DND-41 (cell line): ENCODE measurements around the gene ITGB2.
A peak's percentile ranks its signal among the peaks of the same experiment; 100 is the strongest.

ENCODE experiments used
- ATAC-seq: fragments of 200-7000 bp; cut with Tn5 transposase; 3 replicates; pipeline ENCODE4 v1.9.1; 2021; ENCODE audit warnings: low read depth; ENCODE audit not compliant: insufficient read depth
- DNase-seq: peaks from one replicate; pipeline ENCODE4 v3.0.0-alpha.2; 2020
- H2AFZ ChIP-seq: 2 replicates; pipeline ENCODE4 v1.6.0; 2012; ENCODE audit warnings: low read depth, low read length
- H3K27ac ChIP-seq: 2 replicates; pipeline ENCODE4 v1.5.1; 2012; ENCODE audit warnings: low read length, inconsistent platforms
- H3K27me3 ChIP-seq: fragments of 200-600 bp; sonication (generic); 2 replicates; pipeline ENCODE4 v1.6.0; 2012; ENCODE audit warnings: low read length, mild to moderate bottlenecking, inconsistent platforms; ENCODE audit not compliant: insufficient read depth, poor library complexity
- H3K36me3 ChIP-seq: 2 replicates; pipeline ENCODE4 v1.5.1; 2012; ENCODE audit warnings: low read length, inconsistent platforms; ENCODE audit not compliant: insufficient read depth
- H3K4me1 ChIP-seq: 2 replicates; pipeline ENCODE4 v1.5.1; 2012; ENCODE audit warnings: mild to moderate bottlenecking, low read length; ENCODE audit not compliant: insufficient read depth
- H3K4me2 ChIP-seq: 2 replicates; pipeline ENCODE4 v1.6.0; 2012; ENCODE audit warnings: mild to moderate bottlenecking, moderate library complexity, low read length, inconsistent platforms; ENCODE audit not compliant: insufficient read depth
- H3K4me3 ChIP-seq, 2 experiments: fragments of 200-600 bp in 1 of 2; shearing (Covaris generic) in 1 of 2; 2 replicates each; pipeline ENCODE4 v1.5.1; 2012 to 2016; ENCODE audit warnings: inconsistent platforms in 2 of 2, low read length in 2 of 2, mild to moderate bottlenecking in 2 of 2, low read depth in 1 of 2, moderate library complexity in 1 of 2
- H3K79me2 ChIP-seq: 2 replicates; pipeline ENCODE4 v1.6.0; 2012; ENCODE audit warnings: low read length, inconsistent platforms; ENCODE audit not compliant: insufficient read depth
- H3K9ac ChIP-seq: 2 replicates; pipeline ENCODE4 v1.6.0; 2012; ENCODE audit warnings: low read depth, mild to moderate bottlenecking, inconsistent platforms, low read length, moderate library complexity
- H3K9me3 ChIP-seq: 2 replicates; pipeline ENCODE4 v1.5.1; 2012; ENCODE audit warnings: low read length, moderate library complexity, mild to moderate bottlenecking, inconsistent platforms; ENCODE audit not compliant: insufficient read depth, severe bottlenecking
- H4K20me1 ChIP-seq: 2 replicates; pipeline ENCODE4 v1.6.0; 2012; ENCODE audit warnings: low read length; ENCODE audit not compliant: insufficient read depth
- CTCF ChIP-seq: IDR thresholded peaks from 2 replicates; pipeline ENCODE4 v1.5.1; 2012; ENCODE audit warnings: borderline replicate concordance, low read length, moderate library complexity, mild to moderate bottlenecking; ENCODE audit not compliant: poor library complexity, severe bottlenecking; ENCODE audit errors: extremely low read depth
- EZH2 ChIP-seq: IDR thresholded peaks from 3 replicates; pipeline ENCODE4 v1.6.1; 2012; ENCODE audit warnings: borderline replicate concordance, low read depth, mild to moderate bottlenecking, moderate library complexity, low read length, inconsistent platforms; ENCODE audit not compliant: severe bottlenecking

The ITGB2 gene

GRCh38 chr21:44909719-44910118 lies 11.0 kb downstream of the ITGB2 start:
- H3K4me3 ChIP-seq = no peak overlapping the region
- peak overlapping the region; percentile 97 for H3K27ac ChIP-seq
- H3K36me3 ChIP-seq = peaks cover 55% of the 10 kb centered on the region
- H3K79me2 ChIP-seq = peaks cover 37% of the 10 kb centered on the region
- no peak for TF ChIP-seq CTCF
- no peak for TF ChIP-seq EZH2
- no peak overlapping the region for H3K9ac ChIP-seq
- no peak for ATAC-seq
- DNase-seq = no peak
- H4K20me1 ChIP-seq = peaks cover 20% of the 10 kb centered on the region
- H3K4me2 ChIP-seq = no peak overlapping the region
- peaks cover 46% of the 10 kb centered on the region for H3K4me1 ChIP-seq
- no peak overlapping the region for H2AFZ ChIP-seq
- H3K9me3 ChIP-seq = no peaks in the 10 kb centered on the region
- H3K27me3 ChIP-seq = no peaks in the 10 kb centered on the region

GRCh38 chr21:44908908-44909307 lies 11.8 kb downstream of the ITGB2 start:
- H3K4me1 ChIP-seq = peaks cover 38% of the 10 kb centered on the region
- no peak overlapping the region for H3K4me2 ChIP-seq
- no peak overlapping the region for H3K4me3 ChIP-seq
- H3K9ac ChIP-seq = no peak overlapping the region
- H3K36me3 ChIP-seq = peaks cover 63% of the 10 kb centered on the region
- no peak overlapping the region for H3K27ac ChIP-seq
- H4K20me1 ChIP-seq = peaks cover 20% of the 10 kb centered on the region
- H3K27me3 ChIP-seq = no peaks in the 10 kb centered on the region
- no peak for TF ChIP-seq CTCF
- no peak for TF ChIP-seq EZH2
- no peak for ATAC-seq
- H2AFZ ChIP-seq = no peak overlapping the region
- no peaks in the 10 kb centered on the region for H3K9me3 ChIP-seq
- DNase-seq = no peak
- peaks cover 35% of the 10 kb centered on the region for H3K79me2 ChIP-seq

- H3K9ac ChIP-seq = no peak overlapping the region
- no peak for DNase-seq
- H3K4me2 ChIP-seq = no peak overlapping the region
- no peak for TF ChIP-seq CTCF
- no peak for TF ChIP-seq EZH2
- H3K27me3 ChIP-seq = no peaks in the 10 kb centered on the region
- no peak overlapping the region for H2AFZ ChIP-seq
- peaks cover 16% of the 10 kb centered on the region for H4K20me1 ChIP-seq
- no peak overlapping the region for H3K4me3 ChIP-seq
- no peaks in the 10 kb centered on the region for H3K9me3 ChIP-seq
- H3K79me2 ChIP-seq = peaks cover 28% of the 10 kb centered on the region
- no peak overlapping the region for H3K27ac ChIP-seq
- no peak for ATAC-seq
- H3K36me3 ChIP-seq = peaks cover 69% of the 10 kb centered on the region
- peaks cover 31% of the 10 kb centered on the region for H3K4me1 ChIP-seq
Measured at GRCh38 chr21:44907966-44908895, 12.5 kb downstream of the ITGB2 start.
